SH-SY5Y (cell line): ENCODE measurements around the gene EVC2.

Experiments used
- GATA2 ChIP-seq: IDR thresholded peaks from 2 replicates; pipeline ENCODE4 v1.6.1; 2011; ENCODE audit warnings: mild to moderate bottlenecking, low read depth, low read length
- GATA3 ChIP-seq: IDR thresholded peaks from 2 replicates; pipeline ENCODE4 v1.6.1; 2011; ENCODE audit warnings: low read depth, mild to moderate bottlenecking, low read length, moderate library complexity

EVC2 gene

GRCh38 chr4:5710961-5711478 lies 2.7 kb upstream of the EVC2 start, which contains the start of gene EVC:
Gene EVC, plus strand, starts transcription at chr4:5711201. Its CDS starts 180 bp downstream, at chr4:5711381.
- TF ChIP-seq GATA2 (no peak), GATA3 (no peak)

GRCh38 chr4:5710065-5710960 lies 2.0 kb upstream of the EVC2 start:
- no peak for TF ChIP-seq GATA3
- TF ChIP-seq GATA2 = no peak

GRCh38 chr4:5709207-5709575 lies 832 bp upstream of the EVC2 start:
- TF ChIP-seq GATA2 (no peak), GATA3 (no peak)

GRCh38 chr4:5707778-5708448 lies 446 bp downstream of the EVC2 start:
- TF ChIP-seq GATA3 (no peak), GATA2 (no peak)

- TF ChIP-seq GATA2 (no peak), GATA3 (no peak)
Measured at GRCh38 chr4:5707366-5707765, 993 bp downstream of the EVC2 start.

- TF ChIP-seq GATA3 (no peak), GATA2 (no peak)
Measured at GRCh38 chr4:5706486-5707290, 1.7 kb downstream of the EVC2 start.

GRCh38 chr4:5705647-5706320 lies 2.6 kb downstream of the EVC2 start:
- TF ChIP-seq GATA3 (no peak), GATA2 (no peak; the same call in 1 of the 2 replicates)

- TF ChIP-seq GATA3 (no peak), GATA2 (no peak)
Measured at GRCh38 chr4:5704276-5704675, 4.1 kb downstream of the EVC2 start.

GRCh38 chr4:5703831-5704230 lies 4.5 kb downstream of the EVC2 start:
- TF ChIP-seq GATA3 (no peak), GATA2 (no peak)

- TF ChIP-seq GATA3 (no peak), GATA2 (no peak)
Measured at GRCh38 chr4:5701971-5702370, 6.4 kb downstream of the EVC2 start.

- TF ChIP-seq GATA3 (no peak), GATA2 (no peak)
Measured at GRCh38 chr4:5700459-5700858, 7.9 kb downstream of the EVC2 start.

- TF ChIP-seq GATA3 = no peak
- no peak for TF ChIP-seq GATA2
Measured at GRCh38 chr4:5696341-5696740, 12.0 kb downstream of the EVC2 start.

GRCh38 chr4:5693871-5694270 lies 14.5 kb downstream of the EVC2 start:
- TF ChIP-seq GATA3 (no peak), GATA2 (no peak)

- TF ChIP-seq GATA3 (no peak), GATA2 (no peak)
Measured at GRCh38 chr4:5691491-5692132, 16.7 kb downstream of the EVC2 start.
